CD4-positive, alpha-beta T cell treated with Interleukin-6 at 100 ng/mL for 8 hours (primary cell): Measurements from ENCODE around the gene ICAM3.
"Not testable (repeated sequence)": the region's sequence is repeated elsewhere in the genome, so short reads cannot be mapped to it uniquely, and the experiment has no call there.

Source experiments
- DNase-seq: peaks from one replicate; pipeline ENCODE4 v3.0.0-alpha.2; 2020; ENCODE audit warnings: mixed read lengths, low spot score

Gene ICAM3

GRCh38 chr19:10339380-10339960 lies at the start of gene ICAM3:
Gene ICAM3, minus strand, starts transcription at chr19:10339624. Its CDS starts 10 bp downstream, at chr19:10339614.
- DNase-seq, result peak; percentile 69

DNA sequence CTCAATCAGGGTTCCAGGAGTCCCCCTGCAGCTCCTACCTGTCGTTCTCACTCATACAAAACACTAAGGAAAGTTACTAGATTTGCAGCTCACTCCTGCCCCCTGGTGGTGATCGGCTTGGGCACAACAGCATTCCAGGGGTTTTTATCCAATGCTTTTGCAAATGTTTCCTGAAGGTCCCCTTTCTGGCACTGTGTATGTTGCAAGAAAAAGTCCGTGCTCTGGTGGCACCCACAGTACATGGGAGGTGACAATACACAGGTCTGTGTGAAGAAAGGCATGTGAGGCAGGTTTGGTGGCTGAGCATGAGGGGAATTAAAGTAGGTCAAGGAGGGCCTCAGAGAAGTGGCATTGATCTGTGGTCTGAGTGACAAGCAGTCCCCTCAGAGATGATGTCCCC lies 49.5 kb upstream of the ICAM3 start:
- peak; percentile 76 for DNase-seq

GRCh38 chr19:10384580-10384979 lies 45.2 kb upstream of the ICAM3 start:
- DNase-seq, result no peak

- not testable (repeated sequence) for DNase-seq
Observed at GRCh38 chr19:10383223-10383499, 43.7 kb upstream of the ICAM3 start.

GRCh38 chr19:10380313-10381102 lies 41.1 kb upstream of the ICAM3 start, which contains the start of gene TYK2:
Gene TYK2, minus strand, starts transcription at chr19:10380572. Its CDS starts 2,166 bp downstream, at chr19:10378406.
- peak; percentile 97 for DNase-seq

GRCh38 chr19:10379880-10380312 lies 40.5 kb upstream of the ICAM3 start:
- DNase-seq, result no peak

DNA sequence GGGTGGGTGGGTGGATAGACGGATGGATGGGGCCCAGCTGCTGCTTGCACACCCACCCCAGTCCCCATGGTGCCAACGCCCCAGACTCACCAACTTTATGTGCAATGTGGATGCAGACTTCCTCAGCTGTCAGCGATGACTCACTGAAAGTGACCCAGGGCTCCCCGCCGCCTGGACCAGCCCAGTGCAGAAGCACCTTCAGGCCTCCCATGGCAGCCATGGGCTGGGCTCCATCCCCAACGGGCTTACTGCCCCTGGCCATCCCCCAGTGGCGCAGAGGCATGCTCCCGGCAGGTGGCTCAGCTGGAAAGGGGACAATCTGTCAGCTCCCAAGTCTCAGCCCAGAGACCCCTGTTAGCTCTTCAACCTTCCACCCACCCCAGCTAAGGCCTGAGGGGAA lies 38.7 kb upstream of the ICAM3 start:
- no peak for DNase-seq

- DNase-seq, result not testable (repeated sequence)
Observed at GRCh38 chr19:10377140-10377640, 37.8 kb upstream of the ICAM3 start.

- DNase-seq, result no peak
Observed at GRCh38 chr19:10374931-10375330, 35.5 kb upstream of the ICAM3 start.

GRCh38 chr19:10372690-10373089 lies 33.3 kb upstream of the ICAM3 start:
- DNase-seq, result no peak

DNA sequence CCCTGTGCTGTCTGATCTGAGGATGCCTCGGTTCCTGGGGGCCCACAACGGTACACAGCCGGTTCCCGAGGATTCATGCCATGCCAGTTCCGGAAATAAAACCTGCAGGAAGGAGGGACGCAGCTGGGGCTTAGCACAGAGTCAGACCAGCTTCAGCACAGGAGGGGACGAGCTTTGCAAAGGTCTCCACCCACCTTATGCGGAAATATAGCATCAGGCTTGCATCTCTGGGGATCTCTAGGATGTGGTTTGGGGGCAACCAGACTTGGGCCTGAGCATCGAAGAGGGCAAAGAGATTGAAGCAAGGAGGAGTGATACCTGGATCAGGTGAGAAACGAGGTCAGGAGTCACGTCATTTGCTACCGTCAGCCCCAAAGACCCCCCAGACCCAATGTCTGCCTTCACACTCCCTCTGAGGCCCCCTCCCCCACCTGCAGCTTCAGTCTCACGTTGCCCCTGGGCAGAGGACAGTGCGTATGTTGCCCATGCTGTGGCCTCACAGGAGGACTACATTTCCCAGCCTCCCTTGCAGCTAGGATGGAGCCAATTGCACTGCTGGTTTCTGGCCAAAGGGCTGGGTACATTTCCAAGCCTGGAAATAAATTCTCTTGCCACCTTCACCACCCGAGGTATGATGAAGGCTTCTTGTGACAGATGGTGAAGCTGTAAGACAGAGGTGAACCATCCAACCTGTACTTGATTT lies 28.8 kb upstream of the ICAM3 start:
- no peak for DNase-seq

DNA sequence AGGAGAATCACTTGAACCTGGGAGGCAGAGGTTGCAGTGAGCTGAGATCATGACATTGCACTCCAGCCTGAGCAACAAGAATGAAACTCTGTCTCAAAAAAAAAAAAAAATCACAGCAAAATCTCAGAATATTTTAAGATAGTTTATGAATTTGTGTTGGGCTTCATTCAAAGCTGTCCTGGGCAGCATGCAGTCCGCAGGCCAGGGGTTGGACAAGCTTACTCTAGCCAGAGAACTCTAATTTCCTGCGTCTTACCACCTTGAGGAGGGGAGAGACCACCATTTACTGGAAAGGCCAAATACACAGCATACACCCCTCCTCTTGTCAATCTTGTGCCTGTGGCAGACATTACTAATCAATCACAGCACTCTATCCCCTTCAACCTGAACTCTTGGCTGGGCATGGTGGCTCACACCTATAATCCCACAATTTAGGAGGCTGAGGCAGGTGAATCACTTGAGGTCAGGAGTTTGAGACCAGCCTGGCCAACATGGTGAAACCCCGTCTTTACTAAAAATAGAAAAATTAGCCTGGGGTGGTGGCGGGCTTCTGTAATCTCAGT lies 27.6 kb upstream of the ICAM3 start:
- not testable (repeated sequence) for DNase-seq

GRCh38 chr19:10365518-10365917 lies 26.1 kb upstream of the ICAM3 start:
- no peak for DNase-seq

- no peak for DNase-seq
Observed at GRCh38 chr19:10364644-10365043, 25.2 kb upstream of the ICAM3 start.

- DNase-seq, result no peak
Observed at GRCh38 chr19:10363789-10364281, 24.4 kb upstream of the ICAM3 start.

DNA sequence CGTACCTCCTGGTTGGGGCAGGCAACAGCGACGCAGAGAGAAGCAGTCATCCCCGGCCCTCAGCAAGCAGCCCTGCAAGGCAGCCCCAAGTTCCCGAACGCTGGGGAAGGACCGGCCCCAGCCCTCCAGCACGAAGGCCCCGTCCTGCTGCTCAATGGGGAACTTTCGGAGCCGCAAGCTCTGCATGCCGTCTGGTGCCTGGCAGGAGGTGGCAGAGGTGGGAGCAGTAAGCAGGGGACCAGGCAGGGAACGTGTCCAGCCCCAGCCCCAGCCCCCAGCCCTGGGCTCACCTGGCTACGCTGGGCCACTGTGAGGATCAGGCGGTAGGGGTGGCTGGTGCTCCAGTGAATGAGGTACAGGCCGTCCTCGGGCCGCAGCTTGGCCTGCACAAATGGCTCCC lies 22.8 kb upstream of the ICAM3 start:
- no peak for DNase-seq

DNA sequence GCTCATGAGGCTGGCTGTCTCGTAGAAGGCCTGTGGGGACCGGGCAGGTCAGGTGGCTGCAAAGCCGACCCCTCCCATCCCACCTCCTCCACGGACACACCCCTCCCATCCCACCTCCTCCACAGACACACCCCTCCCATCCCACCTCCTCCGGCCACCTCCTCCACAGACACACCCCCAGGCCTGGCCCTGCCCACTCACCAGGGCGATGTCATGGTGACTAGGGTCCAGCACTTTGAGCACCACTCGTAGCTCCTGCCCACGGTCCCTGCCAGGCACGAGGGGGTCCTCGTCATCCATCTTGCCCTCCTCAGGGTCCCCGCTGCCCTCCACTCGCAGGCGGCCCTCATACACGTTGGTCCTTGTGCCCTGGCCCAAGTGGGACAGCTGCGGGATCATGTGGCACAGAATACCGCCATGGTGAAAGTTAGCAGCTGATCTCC lies 22.2 kb upstream of the ICAM3 start:
- DNase-seq, result no peak

- no peak for DNase-seq
Observed at GRCh38 chr19:10356431-10356830, 17.0 kb upstream of the ICAM3 start.

DNA sequence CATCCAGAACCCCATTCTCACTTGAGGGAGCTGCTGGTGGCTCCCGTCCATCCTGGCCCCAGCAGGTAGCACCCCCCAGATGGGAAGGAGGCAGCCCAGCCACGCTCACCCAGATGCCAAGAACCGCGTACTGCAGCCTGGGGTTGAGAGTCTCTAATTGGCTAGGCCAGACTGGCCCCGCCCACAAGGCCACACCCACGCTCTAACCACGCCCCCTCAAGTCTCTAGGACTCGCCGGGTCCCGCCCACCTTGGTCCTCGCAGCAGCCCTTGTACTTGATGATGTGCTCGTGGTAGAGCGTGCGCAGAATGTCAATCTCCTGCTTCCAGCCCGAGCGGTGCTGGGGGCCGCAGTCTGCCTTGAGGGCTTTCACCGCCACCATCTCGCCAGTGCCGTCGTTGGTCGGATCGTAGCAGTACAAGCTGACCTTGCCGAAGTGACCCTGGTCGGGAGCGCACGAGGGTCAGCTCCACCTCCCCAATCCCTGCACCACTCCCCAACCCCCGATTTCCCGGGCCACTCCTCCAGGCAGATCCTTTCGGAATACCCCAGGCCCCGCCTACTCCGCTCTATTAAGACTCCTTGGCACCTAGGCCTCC lies 14.5 kb upstream of the ICAM3 start:
- DNase-seq, result no peak

DNA sequence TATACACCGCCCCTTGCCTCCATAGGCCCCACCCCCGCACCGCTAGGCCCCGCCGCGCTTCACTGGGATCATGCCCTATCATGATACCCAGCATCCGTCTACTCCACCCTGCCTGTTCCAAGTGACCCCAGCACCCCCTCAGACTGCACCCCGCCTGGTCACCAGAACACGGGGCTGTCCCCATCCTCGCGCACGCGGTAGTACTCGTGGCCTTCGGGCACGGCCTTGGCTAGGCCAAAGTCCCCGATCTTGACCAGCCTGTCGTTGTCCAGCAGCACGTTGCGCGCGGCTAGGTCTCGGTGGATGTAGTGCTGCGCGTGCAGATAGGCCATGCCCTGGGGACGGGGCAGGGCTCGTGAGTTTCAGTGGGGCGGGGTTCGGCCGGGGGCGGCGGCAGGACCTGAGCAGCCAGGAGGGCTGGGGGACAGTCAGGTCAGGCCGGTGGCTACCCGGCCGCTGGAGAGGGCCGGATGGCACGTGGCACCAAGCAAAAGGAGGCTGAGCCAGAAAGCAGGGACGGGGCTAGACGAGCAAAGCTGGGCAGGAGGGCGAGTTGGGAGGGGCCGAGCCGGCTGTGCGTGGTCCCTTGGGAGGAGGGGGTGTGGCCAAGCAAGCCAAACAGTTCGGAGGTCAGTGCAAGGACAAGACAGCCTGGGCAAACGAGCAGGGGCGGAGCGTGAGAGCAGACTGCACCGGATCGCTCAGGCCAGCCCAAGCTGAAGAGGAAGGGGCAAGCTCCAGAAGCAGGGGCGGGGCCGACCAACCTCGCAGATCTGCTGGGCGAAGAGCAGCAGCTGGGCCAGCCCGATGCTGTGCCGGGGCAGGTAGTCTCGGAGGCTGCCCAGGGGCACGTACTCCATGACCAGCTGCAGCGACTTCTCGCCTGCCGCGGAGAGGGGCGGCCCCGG lies 13.6 kb upstream of the ICAM3 start:
- DNase-seq, result no peak

- DNase-seq, result no peak
Observed at GRCh38 chr19:10346509-10346908, 7.1 kb upstream of the ICAM3 start.
